Measurements from ENCODE around the gene IL7R.

Gene IL7R

GRCh38 chr5:35884773-35885172 is 28.1 kb downstream of the IL7R start:
- TF ChIP-seq HOXC10 (CRISPR knock-in tag; IDR thresholded peaks at IDR 0.05) (no peak), ZNF777 (tag by site-specific recombination; IDR thresholded peaks at IDR 0.05; ENCODE audit: borderline replicate concordance) (no peak), GLIS1 (tag by site-specific recombination; IDR thresholded peaks at IDR 0.05) (no peak), ZNF610 (tag by site-specific recombination; IDR thresholded peaks at IDR 0.05; ENCODE audit: borderline replicate concordance) (no peak), ZNF157 (tag by site-specific recombination; IDR thresholded peaks at IDR 0.05) (no peak), ZNF140 (tag by site-specific recombination; IDR thresholded peaks at IDR 0.05) (no peak)
- H3K36me3 ChIP-seq (ENCODE audit: control insufficient read depth in 2 of 2, insufficient read depth in 1 of 2, low read length in 2 of 2) = no peaks in the 10 kb centered on the region
- ChIA-PET POLR2A (no interaction called here), CTCF (interaction anchor here (1.0 kb wide), 1 partner anchor 108 kb away, joined by 3 read pairs; no protein-coding TSS in a partner anchor)
- no peaks in the 10 kb centered on the region for H3K9me3 ChIP-seq (ENCODE audit: control insufficient read depth, insufficient read depth, low read depth, low read length)
- H3K4me3 ChIP-seq (ENCODE audit: low read depth, low read length) = no peak overlapping the region
- no peaks in the 10 kb centered on the region for H3K4me1 ChIP-seq (ENCODE audit: control insufficient read depth, insufficient read depth, low read length)
- H3K27ac ChIP-seq (ENCODE audit: extremely low read depth, low read depth, low read length) = no peak overlapping the region

- Histone ChIP-seq H3K9me3 (ENCODE audit: control insufficient read depth, insufficient read depth, low read depth, low read length) (no peaks in the 10 kb centered on the region), H3K27ac (ENCODE audit: extremely low read depth, low read depth, low read length) (no peak overlapping the region), H3K36me3 (ENCODE audit: control insufficient read depth in 2 of 2, insufficient read depth in 1 of 2, low read length in 2 of 2) (no peaks in the 10 kb centered on the region), H3K4me1 (ENCODE audit: control insufficient read depth, insufficient read depth, low read length) (no peaks in the 10 kb centered on the region), H3K4me3 (ENCODE audit: low read depth, low read length) (no peak overlapping the region)
- ChIA-PET POLR2A (no interaction called here), CTCF (no interaction called here)
- no peak for TF ChIP-seq SP7 (tag by site-specific recombination; IDR thresholded peaks at IDR 0.05)
- TF ChIP-seq PRDM2 (tag by site-specific recombination; IDR thresholded peaks at IDR 0.05; ENCODE audit: borderline replicate concordance) = no peak
- TF ChIP-seq ZNF518A (tag by site-specific recombination; conservative IDR thresholded peaks at IDR 0.05; ENCODE audit: low read depth) = no peak
- no peak for TF ChIP-seq SALL2 (tag by site-specific recombination; IDR thresholded peaks at IDR 0.05; ENCODE audit: borderline replicate concordance)
- no peak for TF ChIP-seq ZBTB20 (tag by site-specific recombination; IDR thresholded peaks at IDR 0.05)
- no peak for TF ChIP-seq ZNF184 (tag by site-specific recombination; IDR thresholded peaks at IDR 0.05)
- TF ChIP-seq ZNF146 (tag by site-specific recombination; IDR thresholded peaks at IDR 0.05) = no peak
- TF ChIP-seq ZNF768 (tag by site-specific recombination; IDR thresholded peaks at IDR 0.05) = no peak
- no peak for TF ChIP-seq ZNF639 (tag by site-specific recombination; IDR thresholded peaks at IDR 0.05)
- TF ChIP-seq ATF2 (tag by site-specific recombination; IDR thresholded peaks at IDR 0.05; ENCODE audit: low read depth) = no peak
- TF ChIP-seq ZNF558 (tag by site-specific recombination; IDR thresholded peaks at IDR 0.05) = no peak
- no peak for TF ChIP-seq ZNF133 (tag by site-specific recombination; IDR thresholded peaks at IDR 0.05)
- TF ChIP-seq ZNF529 (tag by site-specific recombination; IDR thresholded peaks at IDR 0.05; ENCODE audit: insufficient replicate concordance) = no peak
- no peak for TF ChIP-seq ZNF274 (IDR thresholded peaks at IDR 0.05; ENCODE audit: low read length)
- TF ChIP-seq ZNF274 (tag by site-specific recombination; IDR thresholded peaks at IDR 0.05; ENCODE audit: borderline replicate concordance) = no peak
- TF ChIP-seq ZNF266 (tag by site-specific recombination; IDR thresholded peaks at IDR 0.05; ENCODE audit: low read depth) = no peak
- no peak for TF ChIP-seq GLIS2 (tag by site-specific recombination; IDR thresholded peaks at IDR 0.05)
These were observed 29.7 kb downstream of the IL7R start for GRCh38 chr5:35886381-35886780.

Data from HEK293 (cell line).